GM12892 (cell line): ENCODE measurements around the gene FHAD1. TPM values are rescaled to one million over a fixed set of nuclear protein-coding genes. Genes with fewer than 3 reads are reported as not detected.
A peak's percentile ranks its signal among the peaks of the same experiment; 100 is the strongest.

Experiments
- DNase-seq: peaks from one replicate; pipeline ENCODE4 v3.0.0; 2011; ENCODE audit not compliant: insufficient read length
- FAIRE-seq: peaks from 2 replicates; lab custom pipeline; 2011; peaks lifted over from hg19 to GRCh38; lab: Jason Lieb, UNC
- POLR2A ChIP-seq: IDR thresholded peaks from 2 replicates; pipeline ENCODE4 v1.6.1; 2011; ENCODE audit warnings: low read depth, low read length, control low read depth
- POLR2AphosphoS5 ChIP-seq: IDR thresholded peaks from 2 replicates; pipeline ENCODE4 v1.6.1; 2011; ENCODE audit warnings: low read depth, low read length, control low read depth
- TAF1 ChIP-seq: IDR thresholded peaks from 2 replicates; pipeline ENCODE4 v1.6.1; 2011; ENCODE audit warnings: low read depth, mild to moderate bottlenecking, control low read depth, low read length, borderline replicate concordance
- polyA plus RNA-seq: library from polyadenylated mRNA; unstranded; fragments of >200 nt; gene quantifications from one replicate; pipeline ENCODE4 v1.2.1, GENCODE V29; 2012; ENCODE audit warnings: missing spikeins, inconsistent platforms; ENCODE audit not compliant: missing spikeins

The FHAD1 gene
- not detected for polyA plus RNA-seq

- no peak for FAIRE-seq
These were observed at the start of gene FHAD1 for GRCh38 chr1:15246960-15247614. Gene FHAD1 (plus strand): TSS chr1:15247223. CDS start chr1:15251785, 4,562 bp downstream.

GRCh38 chr1:15197591-15198447 is 49.2 kb upstream of the FHAD1 start:
- FAIRE-seq (no peak), DNase-seq (no peak)
- TF ChIP-seq TAF1 (no peak), POLR2AphosphoS5 (no peak), POLR2A (no peak)

More at GRCh38 chr1:15246960-15247614, at the start of gene FHAD1:
- peak; percentile 35 for DNase-seq
- TF ChIP-seq TAF1 (no peak), POLR2AphosphoS5 (no peak), POLR2A (no peak)

GRCh38 chr1:15198684-15199083 is 48.3 kb upstream of the FHAD1 start:
- no peak for FAIRE-seq

DNA sequence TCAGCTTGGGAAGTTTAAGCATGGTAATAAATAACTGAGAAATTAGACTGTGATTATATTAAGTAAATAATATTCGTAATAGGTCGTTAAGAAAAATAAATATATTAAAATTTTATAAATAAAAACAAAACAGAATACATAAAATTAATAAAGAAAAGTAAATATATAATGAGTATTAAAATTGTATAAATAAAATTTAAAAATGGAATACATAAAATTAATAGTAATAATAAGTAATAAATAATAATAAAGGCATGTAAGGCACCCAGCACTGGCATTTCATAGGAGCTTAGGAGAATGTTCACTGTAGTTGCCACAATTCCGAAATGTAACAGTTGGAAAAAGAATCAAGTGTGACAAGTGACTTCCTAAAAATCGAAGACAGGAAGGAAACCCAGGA is 45.8 kb upstream of the FHAD1 start:
- TF ChIP-seq POLR2A (no peak), TAF1 (no peak), POLR2AphosphoS5 (no peak)
- FAIRE-seq, result no peak
- no peak for DNase-seq

More at GRCh38 chr1:15198684-15199083, 48.3 kb upstream of the FHAD1 start:
- TF ChIP-seq POLR2A, result no peak
- TF ChIP-seq TAF1, result no peak
- TF ChIP-seq POLR2AphosphoS5, result no peak
- no peak for DNase-seq

DNA sequence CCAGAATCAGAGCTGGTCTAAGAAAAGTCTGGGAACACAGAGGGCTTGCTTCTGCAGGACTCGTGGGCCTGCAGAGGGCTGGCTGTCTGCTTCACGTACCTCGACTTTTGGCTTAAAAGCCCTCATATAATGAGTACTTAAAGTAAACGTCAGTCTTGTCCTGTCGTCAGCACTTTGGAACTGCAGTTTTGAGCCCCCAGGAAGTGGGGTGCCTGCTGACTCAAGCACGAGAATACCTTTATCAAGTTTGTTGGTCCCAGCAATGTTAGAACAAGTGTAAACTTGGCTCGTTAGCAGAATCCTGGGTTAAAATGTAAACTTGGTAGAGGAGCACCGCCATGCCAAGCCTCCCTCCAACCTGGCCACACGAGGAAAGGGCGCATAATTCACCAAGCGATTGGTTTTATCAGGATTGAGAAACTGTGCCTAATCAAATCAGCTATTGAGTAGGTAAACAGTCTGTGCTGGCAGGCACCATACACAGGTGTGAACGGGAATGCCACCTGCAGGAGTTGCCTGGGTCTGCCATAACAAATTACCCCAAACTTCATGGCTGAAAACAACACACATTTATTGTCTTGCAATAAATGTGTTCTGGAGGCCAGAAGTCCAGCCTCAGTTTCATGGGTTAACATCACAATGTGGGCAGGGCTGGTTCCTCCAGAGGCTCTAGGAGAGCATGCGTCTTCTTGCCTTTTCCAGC is 45.0 kb upstream of the FHAD1 start:
- TF ChIP-seq TAF1 (no peak), POLR2AphosphoS5 (no peak), POLR2A (no peak)
- no peak for FAIRE-seq
- DNase-seq, result no peak

DNA sequence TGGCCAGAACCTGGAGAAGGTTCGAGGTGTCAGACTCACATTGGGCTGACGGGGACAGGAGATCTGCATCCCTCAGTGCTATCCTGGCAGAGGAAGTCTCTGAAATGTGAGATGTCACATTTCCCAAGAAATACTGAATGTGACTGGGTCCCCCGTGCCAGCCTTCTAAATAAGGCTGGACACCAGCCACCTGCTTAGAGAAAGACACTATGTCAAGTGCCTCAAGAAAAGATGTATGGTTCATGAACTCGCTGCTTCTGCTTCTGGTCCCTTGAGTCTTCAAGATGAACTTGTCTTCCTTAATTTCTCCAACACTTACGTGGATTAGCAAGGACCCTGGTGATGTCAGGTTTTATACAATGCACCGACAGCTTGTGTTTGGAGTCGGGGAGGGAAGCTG is 42.1 kb upstream of the FHAD1 start:
- FAIRE-seq (no peak), DNase-seq (no peak)
- no peak for TF ChIP-seq POLR2AphosphoS5
- TF ChIP-seq TAF1, result no peak
- no peak for TF ChIP-seq POLR2A

DNA sequence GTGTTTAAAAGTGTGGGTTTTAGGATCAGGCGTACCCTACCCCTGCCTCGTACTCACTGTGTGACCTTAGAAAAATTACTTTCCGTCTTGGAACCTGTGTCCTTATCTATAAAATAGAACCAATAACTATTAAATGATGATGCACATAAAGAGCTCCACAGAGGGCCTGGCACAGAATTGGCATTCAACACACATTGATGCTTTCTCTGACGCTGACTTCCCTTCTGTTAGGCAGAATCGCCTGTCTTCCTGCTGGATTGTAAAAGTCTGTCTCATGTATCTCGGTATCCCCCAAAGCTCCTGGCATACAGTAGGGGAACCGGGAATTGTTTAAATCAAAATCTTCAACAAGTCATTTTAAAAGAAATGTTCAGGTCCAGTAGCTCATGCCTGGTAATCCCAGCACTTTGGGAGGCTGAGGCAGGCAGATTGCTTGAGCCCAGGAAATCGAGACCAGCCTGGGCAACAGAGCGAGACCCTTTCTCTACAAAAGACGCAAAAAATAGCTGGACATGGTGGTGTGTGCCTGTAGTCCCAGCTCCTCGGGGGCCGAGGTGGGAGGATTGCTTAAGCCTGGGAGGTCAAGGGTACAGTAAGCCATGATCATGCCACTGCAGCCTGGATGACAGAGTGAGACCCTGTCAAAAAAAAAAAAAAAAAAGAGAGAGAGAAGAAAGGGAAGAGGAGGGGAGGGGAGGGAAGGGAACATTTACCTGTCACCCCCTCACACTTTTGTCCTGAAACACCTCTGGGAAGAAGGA is 41.3 kb upstream of the FHAD1 start:
- FAIRE-seq (no peak), DNase-seq (no peak)
- TF ChIP-seq POLR2A, result no peak
- no peak for TF ChIP-seq TAF1
- no peak for TF ChIP-seq POLR2AphosphoS5

GRCh38 chr1:15206418-15207030 is 40.5 kb upstream of the FHAD1 start:
- no peak for FAIRE-seq
- no peak for TF ChIP-seq TAF1
- no peak for DNase-seq

DNA sequence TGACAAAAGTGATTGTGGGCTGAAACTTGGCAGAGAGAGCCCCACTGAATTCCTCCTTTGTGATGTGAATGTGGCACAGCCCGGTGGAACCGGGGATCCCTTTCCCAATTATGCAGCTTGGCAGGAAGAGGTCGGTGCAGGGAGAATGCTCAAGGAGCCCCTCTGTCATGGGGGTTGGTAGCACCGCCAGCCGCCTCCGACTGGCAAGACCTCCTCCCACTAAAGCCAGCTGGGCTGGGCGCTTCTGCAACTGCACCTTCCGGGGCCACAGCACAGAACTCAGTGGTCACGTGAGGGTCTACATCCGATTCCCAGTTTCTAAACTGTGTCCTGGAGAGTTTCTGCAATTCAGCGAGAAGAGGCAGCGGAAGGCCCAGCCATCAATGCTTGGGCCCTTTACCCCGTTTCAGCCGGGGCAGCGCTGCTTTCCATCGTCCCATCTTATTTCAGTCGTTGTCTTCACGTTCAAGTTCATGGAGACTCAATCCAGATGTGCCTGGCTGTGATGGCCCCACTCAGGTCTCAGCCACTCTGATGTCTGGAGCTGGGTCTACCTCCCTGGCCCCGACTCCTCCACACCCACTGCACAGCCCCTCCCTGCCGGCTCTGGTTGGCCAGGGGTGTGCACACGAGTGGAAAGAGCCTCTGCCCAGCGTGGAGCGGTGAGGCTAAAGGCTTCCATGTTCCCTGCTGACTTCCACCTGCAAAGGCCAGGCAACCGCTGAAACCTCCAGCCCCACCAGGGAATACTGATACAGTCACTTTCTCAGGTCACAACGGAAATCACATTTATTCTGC is 39.8 kb upstream of the FHAD1 start:
- no peak for DNase-seq
- TF ChIP-seq TAF1 (no peak), POLR2A (no peak), POLR2AphosphoS5 (no peak)
- no peak for FAIRE-seq

DNA sequence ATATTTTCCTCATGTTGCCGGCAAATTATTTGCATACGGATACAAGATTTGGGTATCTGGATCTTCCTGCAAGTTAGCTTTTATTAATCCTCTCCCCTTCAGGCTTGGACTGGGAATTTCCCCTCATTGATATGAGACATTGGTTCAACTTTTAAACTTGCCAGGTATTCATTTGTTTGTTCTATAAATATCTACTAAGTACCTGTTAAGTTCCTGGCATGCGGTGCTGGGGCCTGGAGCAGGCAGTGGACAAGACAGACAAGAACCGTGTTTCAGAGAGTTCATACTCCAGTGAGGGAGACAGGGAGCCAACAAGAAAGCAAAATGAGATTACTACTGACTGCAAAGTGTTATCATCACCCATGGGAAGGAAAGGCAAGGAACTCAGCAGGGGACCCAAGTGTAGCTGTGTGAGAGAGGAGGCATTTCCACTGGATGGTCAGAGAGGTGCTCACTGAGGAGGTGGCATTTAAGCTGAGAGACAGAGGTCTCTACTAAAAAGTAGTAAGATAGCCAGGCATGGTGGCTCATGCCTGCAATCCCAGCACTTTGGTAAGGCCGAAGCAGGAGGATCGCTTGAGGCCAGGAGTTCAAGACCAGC is 39.1 kb upstream of the FHAD1 start:
- FAIRE-seq, result no peak
- no peak for DNase-seq
- TF ChIP-seq POLR2AphosphoS5, result no peak
- TF ChIP-seq POLR2A, result no peak
- no peak for TF ChIP-seq TAF1
